Neural progenitor cell (in vitro differentiated cells): Measurements from ENCODE around the gene BUD13.

Experiments used
- EZH2 ChIP-seq: fragments of 200-600 bp; sonication (generic); IDR thresholded peaks from 2 replicates; pipeline ENCODE4 v1.6.1; 2017; ENCODE audit warnings: antibody characterized with exemption, mild to moderate bottlenecking, moderate library complexity
- EZH2phosphoT487 ChIP-seq: fragments of 200-600 bp; sonication (generic); IDR thresholded peaks from 2 replicates; pipeline ENCODE4 v1.6.1; 2017; ENCODE audit warnings: antibody characterized with exemption
- TF ChIP-seq, protein P1 (sequence below): fragments of 200-600 bp; sonication (generic); IDR thresholded peaks from 2 replicates; pipeline ENCODE4 v1.5.1; 2017; ENCODE audit warnings: antibody characterized with exemption, mild to moderate bottlenecking

DNA sequence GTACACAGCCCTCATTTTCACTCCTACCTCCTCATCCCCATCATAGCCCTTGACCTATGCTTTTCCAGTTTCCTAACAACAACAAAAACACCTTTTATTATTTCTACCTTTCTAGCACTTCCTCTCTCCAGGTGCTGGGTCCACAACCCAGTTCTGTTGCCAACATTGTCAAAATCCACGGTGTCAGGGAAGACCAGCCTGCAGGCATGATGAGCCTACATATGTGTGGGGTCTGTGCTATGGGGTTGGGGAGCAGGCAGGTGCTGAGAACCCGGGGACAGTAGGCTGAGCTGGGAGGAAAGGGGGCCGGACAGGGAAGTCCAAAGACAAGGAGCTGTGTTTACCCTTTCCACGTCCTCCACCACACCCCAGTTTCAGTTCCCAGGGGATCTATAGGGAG lies 15.7 kb upstream of the BUD13 start:
- no peak for TF ChIP-seq EZH2phosphoT487
- TF ChIP-seq, protein P1, sequence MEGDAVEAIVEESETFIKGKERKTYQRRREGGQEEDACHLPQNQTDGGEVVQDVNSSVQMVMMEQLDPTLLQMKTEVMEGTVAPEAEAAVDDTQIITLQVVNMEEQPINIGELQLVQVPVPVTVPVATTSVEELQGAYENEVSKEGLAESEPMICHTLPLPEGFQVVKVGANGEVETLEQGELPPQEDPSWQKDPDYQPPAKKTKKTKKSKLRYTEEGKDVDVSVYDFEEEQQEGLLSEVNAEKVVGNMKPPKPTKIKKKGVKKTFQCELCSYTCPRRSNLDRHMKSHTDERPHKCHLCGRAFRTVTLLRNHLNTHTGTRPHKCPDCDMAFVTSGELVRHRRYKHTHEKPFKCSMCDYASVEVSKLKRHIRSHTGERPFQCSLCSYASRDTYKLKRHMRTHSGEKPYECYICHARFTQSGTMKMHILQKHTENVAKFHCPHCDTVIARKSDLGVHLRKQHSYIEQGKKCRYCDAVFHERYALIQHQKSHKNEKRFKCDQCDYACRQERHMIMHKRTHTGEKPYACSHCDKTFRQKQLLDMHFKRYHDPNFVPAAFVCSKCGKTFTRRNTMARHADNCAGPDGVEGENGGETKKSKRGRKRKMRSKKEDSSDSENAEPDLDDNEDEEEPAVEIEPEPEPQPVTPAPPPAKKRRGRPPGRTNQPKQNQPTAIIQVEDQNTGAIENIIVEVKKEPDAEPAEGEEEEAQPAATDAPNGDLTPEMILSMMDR: no peak
- no peak for TF ChIP-seq EZH2
